K562 (cell line): ENCODE data around the gene CDK14. TPM values are rescaled to one million over a fixed set of nuclear protein-coding genes. Genes with fewer than 3 reads are reported as not detected.

Experiments used
- ATAC-seq: fragments of 200-7000 bp; cut with Tn5 transposase; 3 replicates; pipeline ENCODE4 v1.9.1; 2020; ENCODE audit warnings: moderate library complexity
- BruUV-seq: library from RNA; stranded (reverse); fragments of 400-500 nt; replicated peaks from 2 replicates; lab custom pipeline; 2021; lab: Mats Ljungman, UMichigan
- CTCF ChIA-PET: fragments of 300-600 bp; formaldehyde crosslinking; extraction: SDS; loops from one replicate; lab custom pipeline; 2021; ENCODE audit warnings: low intra/inter-chr PET ratio; lab: Yijun Ruan, JAX
- POLR2A ChIA-PET: fragments of 300-600, 350-650 bp; sonication (Branson Sonifier 250); formaldehyde crosslinking; extraction: SDS; loops from one replicate; lab custom pipeline; 2021; ENCODE audit warnings: antibody characterized with exemption, inconsistent platforms; lab: Yijun Ruan, JAX
- DNase-seq, 4 experiments: peaks; one replicate each; pipeline versions ENCODE4 v3.0.0 to v3.0.0-alpha.2; 2011 to 2018; ENCODE audit warnings: low spot score in 3 of 4, mixed read lengths in 3 of 4; ENCODE audit errors: extremely low read depth in 1 of 4
- FAIRE-seq: peaks from 2 replicates; lab custom pipeline; 2011; peaks lifted over from hg19 to GRCh38; lab: Jason Lieb, UNC
- H2AFZ ChIP-seq: 2 replicates; pipeline ENCODE4 v1.6.0; 2011; ENCODE audit warnings: low read depth, low read length, control low read depth, inconsistent platforms
- H3K27ac ChIP-seq: fragments of 200-600 bp; 3 replicates; pipeline ENCODE4 v1.8.0; 2011; ENCODE audit warnings: low read depth, mild to moderate bottlenecking, control low read depth, inconsistent platforms, low read length, moderate library complexity, mixed read lengths; ENCODE audit errors: extremely low read depth
- H3K27me3 ChIP-seq, 2 experiments: fragments of 300-600 bp in 1 of 2; 2 replicates in 1 of 2; 3 replicates in 1 of 2; pipeline versions ENCODE4 v1.6.0 to v1.8.0; 2011; ENCODE audit warnings: inconsistent platforms in 2 of 2, low read length in 2 of 2, mild to moderate bottlenecking in 1 of 2, mixed read lengths in 1 of 2, moderate library complexity in 1 of 2; ENCODE audit not compliant: control insufficient read depth in 2 of 2, insufficient read depth in 2 of 2
- H3K36me3 ChIP-seq: fragments of 300-600 bp; 3 replicates; pipeline ENCODE4 v1.8.0; 2011; ENCODE audit warnings: mild to moderate bottlenecking, low read length, inconsistent platforms; ENCODE audit not compliant: control insufficient read depth, insufficient read depth
- H3K4me1 ChIP-seq, 2 experiments: fragments of 200-600 bp in 1 of 2; replicated peaks in 1 of 2; 2 replicates in 1 of 2; 3 replicates in 1 of 2; pipeline versions ENCODE4 v1.5.1 to v1.8.0; 2011; ENCODE audit warnings: inconsistent platforms in 2 of 2, low read length in 2 of 2, mild to moderate bottlenecking in 1 of 2, mixed read lengths in 1 of 2, moderate library complexity in 1 of 2; ENCODE audit not compliant: control insufficient read depth in 2 of 2, insufficient read depth in 2 of 2
- H3K4me2 ChIP-seq: 2 replicates; pipeline ENCODE4 v1.6.1; 2011; ENCODE audit warnings: low read length, control low read depth, inconsistent platforms, mixed read lengths; ENCODE audit not compliant: insufficient read depth
- H3K4me3 ChIP-seq: fragments of 200-600 bp; sonication (generic), shearing (Covaris generic); 2 replicates; pipeline ENCODE4 v1.5.1; 2016; ENCODE audit warnings: control low read depth, inconsistent platforms
- H3K79me2 ChIP-seq: fragments of 200-600 bp; 3 replicates; pipeline ENCODE4 v1.8.0; 2011; ENCODE audit warnings: low read length, inconsistent platforms; ENCODE audit not compliant: control insufficient read depth, insufficient read depth
- H3K9ac ChIP-seq, 2 experiments: 2 replicates each; pipeline versions ENCODE4 v1.6.0 to v1.6.1; 2011; ENCODE audit warnings: low read depth in 2 of 2, low read length in 2 of 2, control low read depth in 1 of 2, inconsistent platforms in 1 of 2, mild to moderate bottlenecking in 1 of 2, mixed read lengths in 1 of 2; ENCODE audit not compliant: insufficient read depth in 1 of 2
- H3K9me1 ChIP-seq: one replicate; pipeline ENCODE4 v1.6.0; 2011; ENCODE audit warnings: inconsistent platforms, mild to moderate bottlenecking, low read length, moderate library complexity; ENCODE audit not compliant: control insufficient read depth, insufficient read depth
- H3K9me3 ChIP-seq: replicated peaks from 2 replicates; pipeline ENCODE4 v1.5.1; 2011; ENCODE audit warnings: low read depth, low read length, inconsistent platforms; ENCODE audit not compliant: control insufficient read depth, insufficient read depth
- H4K20me1 ChIP-seq: replicated peaks from 2 replicates; pipeline ENCODE4 v1.6.1; 2011; ENCODE audit warnings: low read length, inconsistent platforms, mixed read lengths; ENCODE audit not compliant: control insufficient read depth, insufficient read depth
- BRD4 ChIP-seq: fragments of 200-600 bp; sonication (generic); IDR thresholded peaks from 2 replicates; pipeline ENCODE4 v1.6.1; 2017; ENCODE audit warnings: inconsistent platforms
- CHD2 ChIP-seq: IDR thresholded peaks from 2 replicates; pipeline ENCODE4 v1.6.1; 2011; ENCODE audit warnings: low read depth, low read length
- NFIC ChIP-seq: fragments of 450-650 bp; IDR thresholded peaks from 2 replicates; pipeline ENCODE4 v1.6.1; 2017; ENCODE audit warnings: mild to moderate bottlenecking, inconsistent platforms
- RAD21 ChIP-seq, 2 experiments: fragments of 250-450 bp in 1 of 2; fragments of 450-650 bp in 1 of 2; sonication (Bioruptor Pico) in 1 of 2; formaldehyde crosslinking in 1 of 2; IDR thresholded peaks in 1 of 2; conservative IDR thresholded peaks in 1 of 2; 2 replicates each; pipeline versions ENCODE4 v1.4.0 to v1.8.0; 2020 to 2022; ENCODE audit warnings: mild to moderate bottlenecking in 2 of 2, moderate library complexity in 1 of 2
- ZNF785 ChIP-seq: fragments of 250-450 bp; sonication (Bioruptor Pico); IDR thresholded peaks from 2 replicates; pipeline ENCODE4 v1.4.0; 2020; ENCODE audit warnings: mild to moderate bottlenecking
- ZSCAN29 ChIP-seq: fragments of 450-650 bp; IDR thresholded peaks from 2 replicates; pipeline ENCODE4 v1.6.1; 2017
- WGBS: fragments of 100-300 bp; shearing (Covaris generic); methylation state at CpG from one replicate; pipeline ENCODE4 v1.1.6; 2016; ENCODE audit warnings: low coverage, mixed read lengths; ENCODE audit not compliant: insufficient coverage; ENCODE audit errors: missing lambda C conversion rate; 5-methylcytosine and 5-hydroxymethylcytosine counted together
- in situ Hi-C: fragments of 300-500 bp; cut with MboI; formaldehyde crosslinking; loops from 4 replicates; pipeline ENCODE4 v1.15.0; 2018; ENCODE audit warnings: inconsistent platforms, mixed read lengths
- intact Hi-C: fragments of 100-400 bp; cut with micrococcal nuclease; formaldehyde crosslinking; loops from 2 replicates; pipeline ENCODE4 v1.14.2; 2022
- polyA plus RNA-seq, 8 experiments: library from polyadenylated mRNA; depleted of rRNA in 4 of 8; stranded (reverse) in 5 of 8; unstranded in 3 of 8; fragments of >200 nt; fragmentation: Nextera tagmentation in 2 of 8; fragmentation: Illumina TruSeq in 1 of 8; extraction: Ambion mirVana in 2 of 8; extraction: Trizol in 1 of 8; gene quantifications; 2 replicates each; pipeline versions ENCODE4 v1.2.1 to v1.2.3, GENCODE V29; 2011 to 2014; ENCODE audit warnings: inconsistent platforms in 1 of 8, missing spikeins in 1 of 8
- total RNA-seq, 7 experiments: library from RNA; depleted of rRNA in 6 of 7; stranded (reverse); fragments of >200 nt in 6 of 7; fragmentation: Illumina TruSeq in 2 of 7; extraction: Trizol in 2 of 7; gene quantifications; 2 replicates each; pipeline versions ENCODE4 v1.2.1 to v1.2.3, GENCODE V29; 2011 to 2021; ENCODE audit warnings: low replicate concordance in 1 of 7
- TF ChIP-seq, protein P1 (sequence below): fragments of 450-650 bp; IDR thresholded peaks from 2 replicates; pipeline ENCODE4 v1.6.1; 2018; ENCODE audit warnings: mild to moderate bottlenecking, low read depth; ENCODE audit not compliant: partially characterized antibody
- TF ChIP-seq, protein P2 (sequence below): fragments of 250-450 bp; sonication (Bioruptor Pico); IDR thresholded peaks from 2 replicates; pipeline ENCODE4 v1.8.0; 2022; ENCODE audit warnings: moderate library complexity, mild to moderate bottlenecking, inconsistent platforms
- TF ChIP-seq, protein P3 (sequence below): sonication (generic); formaldehyde crosslinking; IDR thresholded peaks from 2 replicates; pipeline ENCODE4 v1.8.0; 2022; ENCODE audit warnings: mild to moderate bottlenecking, missing genetic modification reagents
- TF ChIP-seq, protein P4 (sequence below): fragments of 450-650 bp; IDR thresholded peaks from one replicate; pipeline ENCODE4 v1.6.1; 2018; ENCODE audit warnings: mild to moderate bottlenecking, moderate library complexity; ENCODE audit not compliant: partially characterized antibody
- TF ChIP-seq, protein P5 (sequence below): fragments of 450-650 bp; formaldehyde crosslinking; conservative IDR thresholded peaks from 2 replicates; pipeline ENCODE4 v1.4.0; 2022; ENCODE audit warnings: mild to moderate bottlenecking, missing genetic modification characterization
- TF ChIP-seq, protein P6 (sequence below): IDR thresholded peaks from 2 replicates; pipeline ENCODE4 v1.6.1; 2012; ENCODE audit warnings: low read depth, low read length, improper control_type of control experiment, borderline replicate concordance

Gene CDK14
- total and polyA plus RNA-seq, 9 of the 15 experiments (the other 6 are each of a cell fraction or from before 2014, with no cell fraction given): 0.03 to 0.91 (median 0.16) TPM

DNA sequence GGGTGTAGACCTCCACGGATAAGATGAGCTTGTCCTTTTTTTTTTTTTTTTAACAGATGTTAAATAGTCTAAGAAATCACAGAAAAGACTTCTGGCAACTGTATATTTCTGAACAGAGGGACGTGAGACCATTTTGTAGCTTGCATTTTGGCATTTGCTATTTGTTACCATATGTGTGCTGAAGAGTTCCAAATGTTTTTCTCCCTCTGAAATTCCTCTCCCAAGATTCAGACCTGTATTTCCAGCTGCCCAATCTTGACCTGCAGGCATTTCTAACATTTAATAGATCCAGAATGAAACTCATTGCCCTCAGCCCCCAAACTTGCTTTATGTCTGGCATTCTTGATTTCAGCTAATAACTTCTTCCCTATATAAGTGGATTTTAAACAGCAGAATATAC lies 445.0 kb downstream of the CDK14 start:
- no peak for FAIRE-seq

More for the DNA sequence above, 445.0 kb downstream of the CDK14 start:
- WGBS: 0% methylated on average over 2 of the region's 2 CpGs
- H3K27me3 ChIP-seq: no peaks in the 10 kb centered on the region
- H3K79me2 ChIP-seq: no peaks in the 10 kb centered on the region
- no peak overlapping the region for H3K9ac ChIP-seq
- H3K9me1 ChIP-seq: no peaks in the 10 kb centered on the region
- no peaks in the 10 kb centered on the region for H3K36me3 ChIP-seq
- no peak overlapping the region for H3K27ac ChIP-seq
- no peak for ATAC-seq
- H3K4me1 ChIP-seq: no peaks in the 10 kb centered on the region
- POLR2A ChIA-PET: no interaction called here
- H2AFZ ChIP-seq: no peak overlapping the region
- intact Hi-C loops (no loop called here), in situ Hi-C loops (no loop called here)
- no peak for TF ChIP-seq RAD21 (CRISPR knock-in tag; conservative IDR thresholded peaks at IDR 0.05 in 1 of 2, IDR thresholded peaks at IDR 0.05 in 1 of 2)
- TF ChIP-seq, protein P1, sequence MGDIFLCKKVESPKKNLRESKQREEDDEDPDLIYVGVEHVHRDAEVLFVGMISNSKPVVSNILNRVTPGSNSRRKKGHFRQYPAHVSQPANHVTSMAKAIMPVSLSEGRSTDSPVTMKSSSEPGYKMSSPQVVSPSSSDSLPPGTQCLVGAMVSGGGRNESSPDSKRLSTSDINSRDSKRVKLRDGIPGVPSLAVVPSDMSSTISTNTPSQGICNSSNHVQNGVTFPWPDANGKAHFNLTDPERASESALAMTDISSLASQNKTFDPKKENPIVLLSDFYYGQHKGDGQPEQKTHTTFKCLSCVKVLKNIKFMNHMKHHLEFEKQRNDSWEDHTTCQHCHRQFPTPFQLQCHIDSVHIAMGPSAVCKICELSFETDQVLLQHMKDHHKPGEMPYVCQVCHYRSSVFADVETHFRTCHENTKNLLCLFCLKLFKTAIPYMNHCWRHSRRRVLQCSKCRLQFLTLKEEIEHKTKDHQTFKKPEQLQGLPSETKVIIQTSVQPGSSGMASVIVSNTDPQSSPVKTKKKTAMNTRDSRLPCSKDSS: no peak
- TF ChIP-seq ZNF785 (CRISPR knock-in tag): no peak
- TF ChIP-seq, protein P2, sequence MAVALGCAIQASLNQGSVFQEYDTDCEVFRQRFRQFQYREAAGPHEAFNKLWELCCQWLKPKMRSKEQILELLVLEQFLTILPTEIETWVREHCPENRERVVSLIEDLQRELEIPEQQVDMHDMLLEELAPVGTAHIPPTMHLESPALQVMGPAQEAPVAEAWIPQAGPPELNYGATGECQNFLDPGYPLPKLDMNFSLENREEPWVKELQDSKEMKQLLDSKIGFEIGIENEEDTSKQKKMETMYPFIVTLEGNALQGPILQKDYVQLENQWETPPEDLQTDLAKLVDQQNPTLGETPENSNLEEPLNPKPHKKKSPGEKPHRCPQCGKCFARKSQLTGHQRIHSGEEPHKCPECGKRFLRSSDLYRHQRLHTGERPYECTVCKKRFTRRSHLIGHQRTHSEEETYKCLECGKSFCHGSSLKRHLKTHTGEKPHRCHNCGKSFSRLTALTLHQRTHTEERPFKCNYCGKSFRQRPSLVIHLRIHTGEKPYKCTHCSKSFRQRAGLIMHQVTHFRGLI (CRISPR knock-in tag): no peak
- TF ChIP-seq, protein P3, sequence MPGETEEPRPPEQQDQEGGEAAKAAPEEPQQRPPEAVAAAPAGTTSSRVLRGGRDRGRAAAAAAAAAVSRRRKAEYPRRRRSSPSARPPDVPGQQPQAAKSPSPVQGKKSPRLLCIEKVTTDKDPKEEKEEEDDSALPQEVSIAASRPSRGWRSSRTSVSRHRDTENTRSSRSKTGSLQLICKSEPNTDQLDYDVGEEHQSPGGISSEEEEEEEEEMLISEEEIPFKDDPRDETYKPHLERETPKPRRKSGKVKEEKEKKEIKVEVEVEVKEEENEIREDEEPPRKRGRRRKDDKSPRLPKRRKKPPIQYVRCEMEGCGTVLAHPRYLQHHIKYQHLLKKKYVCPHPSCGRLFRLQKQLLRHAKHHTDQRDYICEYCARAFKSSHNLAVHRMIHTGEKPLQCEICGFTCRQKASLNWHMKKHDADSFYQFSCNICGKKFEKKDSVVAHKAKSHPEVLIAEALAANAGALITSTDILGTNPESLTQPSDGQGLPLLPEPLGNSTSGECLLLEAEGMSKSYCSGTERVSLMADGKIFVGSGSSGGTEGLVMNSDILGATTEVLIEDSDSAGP: no peak
- TF ChIP-seq BRD4: no peak
- TF ChIP-seq, protein P4, sequence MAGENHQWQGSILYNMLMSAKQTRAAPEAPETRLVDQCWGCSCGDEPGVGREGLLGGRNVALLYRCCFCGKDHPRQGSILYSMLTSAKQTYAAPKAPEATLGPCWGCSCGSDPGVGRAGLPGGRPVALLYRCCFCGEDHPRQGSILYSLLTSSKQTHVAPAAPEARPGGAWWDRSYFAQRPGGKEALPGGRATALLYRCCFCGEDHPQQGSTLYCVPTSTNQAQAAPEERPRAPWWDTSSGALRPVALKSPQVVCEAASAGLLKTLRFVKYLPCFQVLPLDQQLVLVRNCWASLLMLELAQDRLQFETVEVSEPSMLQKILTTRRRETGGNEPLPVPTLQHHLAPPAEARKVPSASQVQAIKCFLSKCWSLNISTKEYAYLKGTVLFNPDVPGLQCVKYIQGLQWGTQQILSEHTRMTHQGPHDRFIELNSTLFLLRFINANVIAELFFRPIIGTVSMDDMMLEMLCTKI: no peak
- TF ChIP-seq, protein P5, sequence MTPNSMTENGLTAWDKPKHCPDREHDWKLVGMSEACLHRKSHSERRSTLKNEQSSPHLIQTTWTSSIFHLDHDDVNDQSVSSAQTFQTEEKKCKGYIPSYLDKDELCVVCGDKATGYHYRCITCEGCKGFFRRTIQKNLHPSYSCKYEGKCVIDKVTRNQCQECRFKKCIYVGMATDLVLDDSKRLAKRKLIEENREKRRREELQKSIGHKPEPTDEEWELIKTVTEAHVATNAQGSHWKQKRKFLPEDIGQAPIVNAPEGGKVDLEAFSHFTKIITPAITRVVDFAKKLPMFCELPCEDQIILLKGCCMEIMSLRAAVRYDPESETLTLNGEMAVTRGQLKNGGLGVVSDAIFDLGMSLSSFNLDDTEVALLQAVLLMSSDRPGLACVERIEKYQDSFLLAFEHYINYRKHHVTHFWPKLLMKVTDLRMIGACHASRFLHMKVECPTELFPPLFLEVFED (CRISPR knock-in tag): no peak
- no peak for TF ChIP-seq ZSCAN29
- TF ChIP-seq, protein P6, sequence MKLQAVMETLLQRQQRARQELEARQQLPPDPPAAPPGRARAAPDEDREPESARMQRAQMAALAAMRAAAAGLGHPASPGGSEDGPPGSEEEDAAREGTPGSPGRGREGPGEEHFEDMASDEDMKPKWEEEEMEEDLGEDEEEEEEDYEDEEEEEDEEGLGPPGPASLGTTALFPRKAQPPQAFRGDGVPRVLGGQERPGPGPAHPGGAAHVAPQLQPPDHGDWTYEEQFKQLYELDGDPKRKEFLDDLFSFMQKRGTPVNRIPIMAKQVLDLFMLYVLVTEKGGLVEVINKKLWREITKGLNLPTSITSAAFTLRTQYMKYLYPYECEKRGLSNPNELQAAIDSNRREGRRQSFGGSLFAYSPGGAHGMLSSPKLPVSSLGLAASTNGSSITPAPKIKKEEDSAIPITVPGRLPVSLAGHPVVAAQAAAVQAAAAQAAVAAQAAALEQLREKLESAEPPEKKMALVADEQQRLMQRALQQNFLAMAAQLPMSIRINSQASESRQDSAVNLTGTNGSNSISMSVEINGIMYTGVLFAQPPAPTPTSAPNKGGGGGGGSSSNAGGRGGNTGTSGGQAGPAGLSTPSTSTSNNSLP: no peak
- no peak for TF ChIP-seq CHD2
- no peak for TF ChIP-seq NFIC
- BruUV-seq: no TSS peak
- no peaks in the 10 kb centered on the region for H3K9me3 ChIP-seq
- no peak for DNase-seq
- H3K4me3 ChIP-seq: no peak overlapping the region
- no peaks in the 10 kb centered on the region for H4K20me1 ChIP-seq
- no peak overlapping the region for H3K4me2 ChIP-seq
- CTCF ChIA-PET: no interaction called here
